Right lobe of liver (tissue), 4 donors: ENCODE results near the gene GIPR.
"Not testable (repeated sequence)": the region's sequence is repeated elsewhere in the genome, so short reads cannot be mapped to it uniquely, and the experiment has no call there.

ENCODE experiments used
- POLR2A ChIP-seq: fragments of 450-650 bp; IDR thresholded peaks from one replicate; pipeline ENCODE4 v1.6.1; 2017; ENCODE audit warnings: antibody characterized with exemption, mild to moderate bottlenecking
- TF ChIP-seq, protein P1 (sequence below), 4 donors: fragments of 200-600 bp in 3 of 4; fragments of 450-650 bp in 1 of 4; IDR thresholded peaks; one replicate each; pipeline versions ENCODE4 v1.5.1 to v1.8.0; 2016 to 2022; ENCODE audit warnings: antibody characterized with exemption in 4 of 4, mild to moderate bottlenecking in 2 of 4
- donor health status: DM: no; HTN: no; CAD: no.
- donor health status: DM: no; HTN: no; CAD: no.
- donor health status: DM: no; HTN: yes; CAD: no.

DNA sequence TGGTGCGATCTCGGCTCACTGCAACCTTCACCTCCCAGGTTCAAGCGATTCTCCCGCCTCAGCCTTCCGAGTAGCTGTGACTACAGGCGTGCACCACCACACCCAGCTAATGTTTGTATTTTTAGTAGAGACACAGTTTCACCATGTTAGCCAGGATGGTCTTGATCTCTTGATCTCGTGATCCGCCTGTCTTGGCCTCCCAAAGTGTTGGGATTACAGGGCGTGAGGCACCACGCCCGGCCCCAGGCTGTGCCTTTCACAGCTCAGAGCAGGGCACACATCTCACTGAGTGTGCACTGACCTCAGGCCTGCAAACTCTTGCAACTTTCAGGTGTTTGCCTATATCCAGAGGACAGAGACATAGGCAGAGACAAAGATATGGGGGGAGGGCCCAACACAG, 17.0 kb downstream of the GIPR start:
- TF ChIP-seq, protein P1, sequence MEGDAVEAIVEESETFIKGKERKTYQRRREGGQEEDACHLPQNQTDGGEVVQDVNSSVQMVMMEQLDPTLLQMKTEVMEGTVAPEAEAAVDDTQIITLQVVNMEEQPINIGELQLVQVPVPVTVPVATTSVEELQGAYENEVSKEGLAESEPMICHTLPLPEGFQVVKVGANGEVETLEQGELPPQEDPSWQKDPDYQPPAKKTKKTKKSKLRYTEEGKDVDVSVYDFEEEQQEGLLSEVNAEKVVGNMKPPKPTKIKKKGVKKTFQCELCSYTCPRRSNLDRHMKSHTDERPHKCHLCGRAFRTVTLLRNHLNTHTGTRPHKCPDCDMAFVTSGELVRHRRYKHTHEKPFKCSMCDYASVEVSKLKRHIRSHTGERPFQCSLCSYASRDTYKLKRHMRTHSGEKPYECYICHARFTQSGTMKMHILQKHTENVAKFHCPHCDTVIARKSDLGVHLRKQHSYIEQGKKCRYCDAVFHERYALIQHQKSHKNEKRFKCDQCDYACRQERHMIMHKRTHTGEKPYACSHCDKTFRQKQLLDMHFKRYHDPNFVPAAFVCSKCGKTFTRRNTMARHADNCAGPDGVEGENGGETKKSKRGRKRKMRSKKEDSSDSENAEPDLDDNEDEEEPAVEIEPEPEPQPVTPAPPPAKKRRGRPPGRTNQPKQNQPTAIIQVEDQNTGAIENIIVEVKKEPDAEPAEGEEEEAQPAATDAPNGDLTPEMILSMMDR (IDR thresholded peaks at IDR 0.05) = not testable (repeated sequence)
- TF ChIP-seq POLR2A = not testable (repeated sequence)
